Measurements from ENCODE around the gene SIM2.

Gene SIM2

DNA sequence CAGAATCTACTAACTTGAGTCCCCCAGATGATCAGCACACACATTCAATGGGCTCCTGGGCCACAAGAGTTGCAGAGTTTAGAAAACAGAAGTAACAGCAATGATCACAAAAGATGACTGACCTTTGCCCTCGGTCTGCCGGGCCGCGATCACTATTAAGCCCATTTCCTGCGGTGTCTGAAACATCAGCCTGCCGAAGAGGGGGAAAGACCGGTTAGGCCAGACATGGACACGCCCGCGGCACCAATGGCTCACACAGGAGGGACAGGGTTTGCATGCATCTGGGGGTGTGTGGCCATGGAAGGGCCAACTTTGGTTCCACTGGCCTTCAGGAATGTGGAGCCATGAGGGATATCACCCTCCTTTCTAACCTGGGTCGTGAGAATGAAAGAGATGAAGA is 68.2 kb downstream of the SIM2 start:
- Mint-ChIP-seq H3K4me3 (no peak overlapping the region), H3K4me1 (peaks cover 2% of the 10 kb centered on the region), H3K9me3 (no peaks in the 10 kb centered on the region), H3K27me3 (no peaks in the 10 kb centered on the region), H3K27ac (no peak overlapping the region)
- DNase-seq, result no peak
- ATAC-seq, result no peak

DNA sequence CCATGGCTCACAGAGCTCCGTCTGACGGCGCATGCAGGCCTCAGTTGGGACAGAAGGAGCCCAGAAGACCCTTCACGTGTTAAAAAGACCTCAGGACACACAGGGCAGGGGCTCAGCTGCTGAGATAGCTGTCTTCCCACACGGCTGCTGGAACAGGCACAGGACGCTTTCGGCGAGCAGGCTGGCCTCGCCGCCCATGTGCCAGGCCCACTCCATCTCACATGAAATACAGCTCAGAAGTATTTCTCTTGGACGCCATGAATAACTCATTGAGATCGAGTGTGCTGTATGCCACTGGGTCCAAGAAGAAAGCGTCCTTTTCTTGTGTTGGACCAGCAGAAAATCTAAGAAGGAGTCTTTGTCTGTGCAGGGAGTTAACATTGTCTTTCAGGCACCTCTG is 69.6 kb downstream of the SIM2 start:
- Mint-ChIP-seq H3K9me3 (no peaks in the 10 kb centered on the region), H3K27ac (no peak overlapping the region), H3K4me3 (no peak overlapping the region), H3K4me1 (no peaks in the 10 kb centered on the region), H3K27me3 (no peaks in the 10 kb centered on the region)
- ATAC-seq (no peak), DNase-seq (no peak)

- Mint-ChIP-seq H3K27me3 (no peaks in the 10 kb centered on the region), H3K27ac (peak overlapping the region in 1 of 2 donors; percentile 29), H3K4me3 (no peak overlapping the region), H3K9me3 (no peaks in the 10 kb centered on the region), H3K4me1 (no peaks in the 10 kb centered on the region)
- no peak for ATAC-seq
- DNase-seq, result no peak
Observed at GRCh38 chr21:36769051-36769839, 70.3 kb downstream of the SIM2 start.

GRCh38 chr21:36773117-36773516 is 74.2 kb downstream of the SIM2 start:
- DNase-seq (no peak), ATAC-seq (no peak)
- H3K4me1 Mint-ChIP-seq, result no peaks in the 10 kb centered on the region
- H3K27me3 Mint-ChIP-seq, result no peaks in the 10 kb centered on the region
- H3K9me3 Mint-ChIP-seq, result no peaks in the 10 kb centered on the region
- H3K27ac Mint-ChIP-seq, result no peak overlapping the region
- H3K4me3 Mint-ChIP-seq, result no peak overlapping the region

- no peak overlapping the region for H3K4me3 Mint-ChIP-seq
- no peak overlapping the region for H3K27ac Mint-ChIP-seq
- DNase-seq (no peak), ATAC-seq (no peak)
- no peaks in the 10 kb centered on the region for H3K27me3 Mint-ChIP-seq
- no peaks in the 10 kb centered on the region for H3K9me3 Mint-ChIP-seq
- no peaks in the 10 kb centered on the region for H3K4me1 Mint-ChIP-seq
Observed at GRCh38 chr21:36773995-36774394, 75.1 kb downstream of the SIM2 start.

- H3K4me1 Mint-ChIP-seq, result no peaks in the 10 kb centered on the region
- no peak for ATAC-seq
- H3K27me3 Mint-ChIP-seq, result no peaks in the 10 kb centered on the region
- DNase-seq, result no peak
- H3K27ac Mint-ChIP-seq, result no peak overlapping the region
- no peaks in the 10 kb centered on the region for H3K9me3 Mint-ChIP-seq
- no peak overlapping the region for H3K4me3 Mint-ChIP-seq
Observed at GRCh38 chr21:36776981-36777617, 78.2 kb downstream of the SIM2 start.

DNA sequence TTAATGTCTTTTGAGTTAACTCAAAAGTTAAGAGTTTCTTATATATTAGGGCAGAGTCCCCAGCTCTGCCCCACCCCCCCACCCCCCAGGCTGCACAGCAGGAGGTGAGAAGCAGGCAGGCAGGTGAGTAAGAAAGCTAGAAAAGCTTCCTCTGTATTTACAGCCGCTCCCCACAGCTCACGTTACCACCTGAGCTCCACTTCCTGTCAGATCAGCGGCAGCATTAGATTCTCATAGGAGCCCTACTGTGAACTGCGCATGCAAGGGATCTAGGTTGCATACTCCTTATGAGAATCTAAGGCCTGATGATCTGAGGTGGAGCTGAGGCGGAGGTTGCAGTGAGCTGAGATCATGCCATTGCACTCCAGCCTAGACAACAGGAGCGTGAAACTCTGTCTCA is 81.9 kb downstream of the SIM2 start:
- no peak for DNase-seq
- no peaks in the 10 kb centered on the region for H3K9me3 Mint-ChIP-seq
- H3K4me3 Mint-ChIP-seq, result no peak overlapping the region
- no peaks in the 10 kb centered on the region for H3K4me1 Mint-ChIP-seq
- ATAC-seq, result no peak
- no peak overlapping the region for H3K27ac Mint-ChIP-seq
- H3K27me3 Mint-ChIP-seq, result no peaks in the 10 kb centered on the region

DNA sequence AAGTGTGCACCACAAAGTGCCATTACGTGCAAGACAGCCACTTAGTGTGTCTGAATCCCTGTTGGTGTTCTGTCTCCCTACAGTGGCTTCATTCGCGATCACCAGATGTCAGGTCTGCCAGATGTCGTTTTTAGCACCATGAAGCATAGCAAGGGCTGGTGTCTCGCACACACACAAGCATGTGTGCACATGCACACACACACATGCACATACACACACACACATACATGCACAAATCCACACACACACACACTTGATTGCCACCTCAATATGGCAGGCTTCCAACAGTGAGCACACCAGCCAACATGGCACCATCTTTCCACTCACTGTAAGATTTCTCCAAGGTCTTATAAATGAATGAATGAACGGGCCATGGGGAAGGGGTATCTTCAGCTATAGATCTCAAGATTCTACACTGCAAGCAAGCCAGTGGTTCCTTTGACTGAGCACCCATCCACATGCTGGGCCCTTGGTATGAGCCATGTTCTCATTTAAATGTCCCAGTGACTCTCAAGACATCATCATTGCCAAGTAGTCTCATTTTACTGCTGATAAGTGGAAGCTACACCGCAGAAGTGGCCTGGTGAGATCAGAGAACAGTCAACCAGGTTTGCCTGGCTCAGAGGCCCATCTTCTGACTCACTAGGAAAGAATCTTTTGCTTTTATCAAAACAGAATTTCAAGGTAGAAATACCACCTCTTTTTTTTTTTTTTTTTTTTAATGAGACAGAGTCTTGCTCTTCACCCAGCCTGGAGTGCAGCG is 84.9 kb downstream of the SIM2 start:
- no peak overlapping the region for H3K27ac Mint-ChIP-seq
- ATAC-seq (no peak), DNase-seq (no peak)
- no peaks in the 10 kb centered on the region for H3K4me1 Mint-ChIP-seq
- no peaks in the 10 kb centered on the region for H3K9me3 Mint-ChIP-seq
- no peak overlapping the region for H3K4me3 Mint-ChIP-seq
- H3K27me3 Mint-ChIP-seq, result no peaks in the 10 kb centered on the region

DNA sequence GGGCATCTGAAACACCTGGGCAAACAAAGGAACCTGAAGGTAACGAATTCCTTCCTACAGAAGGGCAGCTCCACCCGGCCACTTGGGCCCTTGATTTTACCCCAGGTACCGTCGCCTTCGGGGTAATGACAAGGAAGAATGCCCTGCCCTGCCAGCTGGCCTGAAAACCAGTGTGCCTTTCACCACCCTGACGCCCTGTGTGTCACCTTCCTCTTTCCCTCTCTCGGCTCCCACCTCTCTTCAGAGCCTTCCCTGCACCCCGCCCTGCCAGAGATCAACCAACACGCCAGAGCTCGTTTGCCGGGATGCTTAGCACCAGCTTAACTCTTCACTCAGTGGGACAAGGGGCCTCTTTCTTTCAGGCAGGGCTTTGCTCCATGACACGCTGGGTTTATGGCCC is 86.0 kb downstream of the SIM2 start:
- Mint-ChIP-seq H3K4me3 (no peak overlapping the region), H3K27ac (peak overlapping the region; percentile 40 to 45), H3K4me1 (no peaks in the 10 kb centered on the region), H3K27me3 (no peaks in the 10 kb centered on the region), H3K9me3 (no peaks in the 10 kb centered on the region)
- no peak for ATAC-seq
- DNase-seq, result no peak

- H3K4me1 Mint-ChIP-seq, result no peaks in the 10 kb centered on the region
- no peak for ATAC-seq
- H3K27me3 Mint-ChIP-seq, result no peaks in the 10 kb centered on the region
- H3K4me3 Mint-ChIP-seq, result no peak overlapping the region
- H3K9me3 Mint-ChIP-seq, result no peaks in the 10 kb centered on the region
- DNase-seq, result no peak
- peak overlapping the region in 1 of 2 donors; percentile 12 for H3K27ac Mint-ChIP-seq
Observed at GRCh38 chr21:36785615-36786014, 86.7 kb downstream of the SIM2 start.

DNA sequence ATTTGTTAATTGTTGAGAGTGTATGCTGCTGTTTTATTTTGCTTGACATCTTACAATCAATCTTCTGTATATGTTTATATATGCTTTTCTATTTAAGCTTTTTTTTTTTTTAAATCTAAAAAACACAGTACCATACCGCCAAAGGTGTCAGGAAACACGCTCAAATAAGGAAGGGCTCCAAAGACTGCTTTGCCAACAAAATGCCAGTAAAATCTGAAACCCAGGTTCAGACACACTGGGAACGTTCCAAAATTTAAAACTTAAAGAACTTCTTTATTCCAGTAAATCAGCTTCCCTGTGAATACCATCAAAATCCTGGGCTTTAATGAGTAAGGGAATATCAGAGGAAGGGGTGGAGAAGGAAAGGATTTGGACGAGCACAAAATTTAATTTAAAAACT is 87.3 kb downstream of the SIM2 start:
- Mint-ChIP-seq H3K27me3 (no peaks in the 10 kb centered on the region), H3K4me3 (no peak overlapping the region), H3K27ac (peak overlapping the region in 1 of 2 donors; percentile 31), H3K9me3 (no peaks in the 10 kb centered on the region), H3K4me1 (no peaks in the 10 kb centered on the region)
- ATAC-seq (no peak), DNase-seq (no peak)

- H3K4me3 Mint-ChIP-seq, result no peak overlapping the region
- ATAC-seq (no peak), DNase-seq (no peak)
- H3K4me1 Mint-ChIP-seq, result no peaks in the 10 kb centered on the region
- H3K27ac Mint-ChIP-seq, result peak overlapping the region in 1 of 2 donors; percentile 17
- no peaks in the 10 kb centered on the region for H3K9me3 Mint-ChIP-seq
- H3K27me3 Mint-ChIP-seq, result no peaks in the 10 kb centered on the region
Observed at GRCh38 chr21:36788120-36788638, 89.3 kb downstream of the SIM2 start.

- ATAC-seq, result no peak
- peaks cover 5 to 10% of the 10 kb centered on the region in 2 donors for H3K9me3 Mint-ChIP-seq
- no peak overlapping the region for H3K4me3 Mint-ChIP-seq
- no peak for DNase-seq
- no peak overlapping the region for H3K27ac Mint-ChIP-seq
- no peaks in the 10 kb centered on the region for H3K4me1 Mint-ChIP-seq
- H3K27me3 Mint-ChIP-seq, result no peaks in the 10 kb centered on the region
Observed at GRCh38 chr21:36790616-36791015, 91.7 kb downstream of the SIM2 start.

- DNase-seq (no peak), ATAC-seq (no peak)
- Mint-ChIP-seq H3K27me3 (no peaks in the 10 kb centered on the region), H3K9me3 (peaks cover 5 to 10% of the 10 kb centered on the region in 2 donors), H3K27ac (no peak overlapping the region), H3K4me1 (no peaks in the 10 kb centered on the region), H3K4me3 (no peak overlapping the region)
Observed at GRCh38 chr21:36791180-36791579, 92.3 kb downstream of the SIM2 start.

DNA sequence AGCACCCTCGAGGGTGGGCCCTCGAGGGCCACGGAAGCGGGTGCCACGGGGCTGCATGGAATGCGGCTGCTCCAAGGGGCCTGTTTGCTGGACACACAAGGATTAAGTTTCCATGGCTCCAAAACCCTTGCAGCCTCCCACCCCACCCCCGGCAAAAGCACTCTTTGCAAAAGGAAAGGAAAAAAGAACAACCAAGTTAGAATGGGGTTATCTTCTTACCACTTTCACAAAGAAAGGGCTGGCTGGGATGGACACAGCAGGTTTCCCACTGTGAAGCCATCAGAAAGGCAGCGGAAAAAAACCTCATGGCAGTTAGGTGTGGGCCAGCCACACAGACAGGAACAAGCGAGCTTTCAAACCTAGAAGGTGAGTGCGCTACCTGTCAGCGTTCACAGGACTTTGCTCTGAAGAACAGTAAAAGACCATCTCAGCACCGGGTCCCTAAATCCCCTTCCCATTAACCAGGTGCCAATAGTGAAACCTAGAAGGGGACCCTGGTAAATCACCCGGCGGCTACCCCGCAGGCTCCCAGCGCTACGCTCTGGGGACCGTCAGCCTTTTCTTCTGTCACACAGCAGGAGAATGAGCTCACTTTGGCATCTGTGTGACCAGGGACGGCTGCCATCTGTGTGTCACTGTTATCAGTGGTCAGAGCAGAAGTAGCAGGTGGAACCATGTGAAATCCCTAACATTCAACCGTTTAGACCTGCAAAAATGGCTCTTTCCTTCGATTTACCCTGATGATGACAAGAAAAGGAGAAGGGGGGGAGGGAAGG is 93.0 kb downstream of the SIM2 start:
- H3K4me1 Mint-ChIP-seq, result no peaks in the 10 kb centered on the region
- no peaks in the 10 kb centered on the region for H3K27me3 Mint-ChIP-seq
- DNase-seq, result no peak
- H3K9me3 Mint-ChIP-seq, result peaks cover 9 to 17% of the 10 kb centered on the region in 2 donors
- ATAC-seq, result no peak
- no peak overlapping the region for H3K27ac Mint-ChIP-seq
- H3K4me3 Mint-ChIP-seq, result no peak overlapping the region
